Measurements from ENCODE around the gene NEURL3. TPM values are rescaled to one million over a fixed set of nuclear protein-coding genes. Genes with fewer than 3 reads are reported as not detected.

NEURL3 gene
- total and polyA plus RNA-seq, 2 of the 8 experiments (the other 6 are each of a cell fraction or from before 2014, with no cell fraction given): not detected

Other genes starting within 250 kb of the NEURL3 start
- 25.0 and 25.4 TPM in 2 replicates for gene TMEM127, start 239.4 kb downstream of the NEURL3 start, total RNA-seq (2021; fragmentation: NEBNext Ultra II Directional; extraction: Animal tissue kit (Norgen Biotek cat#: 25700))
- gene TMEM127, start 239.4 kb downstream of the NEURL3 start, polyA plus RNA-seq (2011; rRNA removed): 41.0 and 45.1 TPM in 2 replicates
- 63.7 and 69.9 TPM in 2 replicates for gene CIAO1, start 239.1 kb downstream of the NEURL3 start, total RNA-seq (2021; fragmentation: NEBNext Ultra II Directional; extraction: Animal tissue kit (Norgen Biotek cat#: 25700))
- 99.2 and 113 TPM in 2 replicates for gene CIAO1, start 239.1 kb downstream of the NEURL3 start, polyA plus RNA-seq (2011; rRNA removed)
- gene SNRNP200, start 199.8 kb downstream of the NEURL3 start, total RNA-seq (2021; fragmentation: NEBNext Ultra II Directional; extraction: Animal tissue kit (Norgen Biotek cat#: 25700)): 190 and 199 TPM in 2 replicates
- 289 and 302 TPM in 2 replicates for gene SNRNP200, start 199.8 kb downstream of the NEURL3 start, polyA plus RNA-seq (2011; rRNA removed)
- 16.1 and 17.1 TPM in 2 replicates for gene ITPRIPL1, start 180.0 kb downstream of the NEURL3 start, total RNA-seq (2021; fragmentation: NEBNext Ultra II Directional; extraction: Animal tissue kit (Norgen Biotek cat#: 25700))
- gene ITPRIPL1, start 180.0 kb downstream of the NEURL3 start, polyA plus RNA-seq (2011; rRNA removed): 10.6 and 11.7 TPM in 2 replicates
- gene NCAPH, start 169.6 kb downstream of the NEURL3 start, total RNA-seq (2021; fragmentation: NEBNext Ultra II Directional; extraction: Animal tissue kit (Norgen Biotek cat#: 25700)): 55.7 and 63.1 TPM in 2 replicates
- 43.8 and 46.6 TPM in 2 replicates for gene NCAPH, start 169.6 kb downstream of the NEURL3 start, polyA plus RNA-seq (2011; rRNA removed)
- gene ARID5A, start 31.4 kb upstream of the NEURL3 start, total RNA-seq (2021; fragmentation: NEBNext Ultra II Directional; extraction: Animal tissue kit (Norgen Biotek cat#: 25700)): 4.4 and 5.3 TPM in 2 replicates
- 3.3 and 3.8 TPM in 2 replicates for gene ARID5A, start 31.4 kb upstream of the NEURL3 start, polyA plus RNA-seq (2011; rRNA removed)
- gene KANSL3, start 133.0 kb upstream of the NEURL3 start, total RNA-seq (2021; fragmentation: NEBNext Ultra II Directional; extraction: Animal tissue kit (Norgen Biotek cat#: 25700)): 31.4 and 32.6 TPM in 2 replicates
- gene KANSL3, start 133.0 kb upstream of the NEURL3 start, polyA plus RNA-seq (2011; rRNA removed): 19.8 and 30.4 TPM in 2 replicates
- 0.69 and 0.88 TPM in 2 replicates for gene FER1L5, start 137.4 kb upstream of the NEURL3 start, total RNA-seq (2021; fragmentation: NEBNext Ultra II Directional; extraction: Animal tissue kit (Norgen Biotek cat#: 25700))
- gene FER1L5, start 137.4 kb upstream of the NEURL3 start, polyA plus RNA-seq (2011; rRNA removed): 0.23 and 0.38 TPM in 2 replicates
- gene LMAN2L, start 234.7 kb upstream of the NEURL3 start, total RNA-seq (2021; fragmentation: NEBNext Ultra II Directional; extraction: Animal tissue kit (Norgen Biotek cat#: 25700)): 14.3 and 15.7 TPM in 2 replicates
- gene LMAN2L, start 234.7 kb upstream of the NEURL3 start, polyA plus RNA-seq (2011; rRNA removed): 11.1 and 17.6 TPM in 2 replicates

Measured in H1 (cell line).